Prostate gland (tissue), 2 donors: ENCODE data around the gene TYMP. TPM values are rescaled to one million over a fixed set of nuclear protein-coding genes. Genes with fewer than 3 reads are reported as not detected.
A peak's percentile ranks its signal among the peaks of the same experiment; 100 is the strongest.

ENCODE experiments used
- DNase-seq: peaks from one replicate; pipeline ENCODE4 v3.0.0-alpha.2; 2019; ENCODE audit warnings: low spot score
- H3K27ac ChIP-seq, 2 donors: fragments of 200-600 bp; sonication (generic); 2 replicates each; pipeline ENCODE4 v1.5.1; 2017 to 2019
- H3K27me3 ChIP-seq: fragments of 200-600 bp; sonication (generic); replicated peaks from 2 replicates; pipeline ENCODE4 v1.5.1; 2019; ENCODE audit not compliant: insufficient read depth
- H3K36me3 ChIP-seq, 2 donors: fragments of 200-600 bp; sonication (generic); 1 replicate in 1 of 2; 2 replicates in 1 of 2; pipeline versions ENCODE4 v1.5.1 to v1.8.1; 2017 to 2019
- H3K4me1 ChIP-seq: fragments of 200-600 bp; sonication (generic); replicated peaks from 2 replicates; pipeline ENCODE4 v1.5.1; 2019
- H3K4me3 ChIP-seq, 2 donors: fragments of 200-600 bp; sonication (generic); 2 replicates each; pipeline ENCODE4 v1.5.1; 2017 to 2019
- H3K9me3 ChIP-seq: fragments of 200-600 bp; sonication (generic); 2 replicates; pipeline ENCODE4 v1.5.1; 2017
- CTCF ChIP-seq, 4 experiments: fragments of 200-600 bp in 2 of 4; fragments of 450-650 bp in 2 of 4; sonication (generic) in 2 of 4; IDR thresholded peaks; 1 replicate in 3 of 4; 2 replicates in 1 of 4; pipeline ENCODE4 v1.5.1; 2016 to 2019; ENCODE audit warnings: antibody characterized with exemption in 4 of 4, mild to moderate bottlenecking in 2 of 4, moderate library complexity in 2 of 4
- POLR2A ChIP-seq: fragments of 450-650 bp; IDR thresholded peaks from one replicate; pipeline ENCODE4 v1.6.1; 2016; ENCODE audit warnings: antibody characterized with exemption, mild to moderate bottlenecking
- POLR2AphosphoS5 ChIP-seq: sonication (generic); formaldehyde crosslinking; IDR thresholded peaks from one replicate; pipeline ENCODE4 v1.6.1; 2017; ENCODE audit warnings: antibody characterized with exemption
- WGBS: methylation state at CpG from one replicate; pipeline ENCODE4 v1.1.5; 2018; 5-methylcytosine and 5-hydroxymethylcytosine counted together
- intact Hi-C: fragments of 100-400 bp; cut with DNase I; formaldehyde crosslinking; loops from one replicate; pipeline ENCODE4 v1.14.2; 2022
- total RNA-seq, 2 donors: library from RNA; depleted of rRNA; stranded (reverse); fragments of >200 nt; gene quantifications; one replicate each; pipeline ENCODE4 v1.1.0, GENCODE V29; 2016

The TYMP gene
- total RNA-seq, 2 donors from 2014 or later: 35.8 to 42.8 TPM

- TF ChIP-seq POLR2AphosphoS5 (no peak), POLR2A (no peak), CTCF (IDR thresholded peaks at IDR 0.05) (peak in 1 of 4 experiments; percentile 36)
- Histone ChIP-seq H3K9me3 (no peaks in the 10 kb centered on the region), H3K36me3 (peaks cover 0 to 5% of the 10 kb centered on the region in 2 donors), H3K27ac (peak overlapping the region; percentile 87 to 92), H3K4me3 (peak overlapping the region; percentile 59 to 82), H3K4me1 (peaks cover 7% of the 10 kb centered on the region), H3K27me3 (no peaks in the 10 kb centered on the region)
- DNase-seq: no peak
- 0% methylated on average over 11 of the region's 33 CpGs for WGBS
- intact Hi-C loops: no loop called here
Measured at GRCh38 chr22:50525858-50526107, 4.0 kb downstream of the TYMP start.

GRCh38 chr22:50525104-50525857, 4.5 kb downstream of the TYMP start, which contains the start of gene SCO2:
Gene SCO2, minus strand, starts transcription at chr22:50525598. Its CDS starts 1,187 bp downstream, at chr22:50524411.
- intact Hi-C loops: no loop called here
- under 1% methylated on average over 59 of the region's 84 CpGs for WGBS
- DNase-seq: peak; percentile 97
- Histone ChIP-seq H3K4me3 (peak within 1 kb of the TSS; percentile 59 to 82), H3K27me3 (no peaks in the 10 kb centered on the region), H3K4me1 (peaks cover 7% of the 10 kb centered on the region), H3K27ac (peak within 1 kb of the TSS; percentile 87 to 92), H3K36me3 (peaks cover 0 to 5% of the 10 kb centered on the region in 2 donors), H3K9me3 (no peaks in the 10 kb centered on the region)
- peak in 2 of 4 experiments; percentile 48 to 78 for TF ChIP-seq CTCF (IDR thresholded peaks at IDR 0.05)
- TF ChIP-seq POLR2AphosphoS5: peak; percentile 96
- peak; percentile 78 for TF ChIP-seq POLR2A

GRCh38 chr22:50524676-50525103, 5.1 kb downstream of the TYMP start:
- no peaks in the 10 kb centered on the region for H3K9me3 ChIP-seq
- peaks cover 0 to 5% of the 10 kb centered on the region in 2 donors for H3K36me3 ChIP-seq
- WGBS: 7% methylated on average over 19 of the region's 19 CpGs
- intact Hi-C loops: no loop called here
- TF ChIP-seq CTCF (IDR thresholded peaks at IDR 0.05): no peak
- no peak for TF ChIP-seq POLR2A
- no peak for TF ChIP-seq POLR2AphosphoS5
- H3K4me1 ChIP-seq: peaks cover 7% of the 10 kb centered on the region
- H3K27me3 ChIP-seq: no peaks in the 10 kb centered on the region
- peak overlapping the region; percentile 59 to 82 for H3K4me3 ChIP-seq
- peak overlapping the region; percentile 87 to 92 for H3K27ac ChIP-seq
- DNase-seq: no peak

- Histone ChIP-seq H3K4me3 (peak overlapping the region in 1 of 2 donors; percentile 82), H3K27ac (no peak overlapping the region), H3K27me3 (no peaks in the 10 kb centered on the region), H3K9me3 (no peaks in the 10 kb centered on the region), H3K4me1 (peaks cover 7% of the 10 kb centered on the region), H3K36me3 (peaks cover 0 to 8% of the 10 kb centered on the region in 2 donors)
- WGBS: 80% methylated on average over 20 of the region's 25 CpGs
- intact Hi-C loops: no loop called here
- DNase-seq: no peak
- no peak for TF ChIP-seq CTCF (IDR thresholded peaks at IDR 0.05)
- no peak for TF ChIP-seq POLR2AphosphoS5
- no peak for TF ChIP-seq POLR2A
Measured at GRCh38 chr22:50523806-50524675, 5.8 kb downstream of the TYMP start.
